ENCODE data around the gene SCAPER. TPM values are rescaled to one million over a fixed set of nuclear protein-coding genes. Genes with fewer than 3 reads are reported as not detected.

The SCAPER gene
- total and polyA plus RNA-seq, 10 of the 15 experiments (the other 5 are each of a cell fraction or from before 2014, with no cell fraction given): 1.0 to 7.7 (median 3.9) TPM

GRCh38 chr15:76935620-76936019, 30.5 kb upstream of the SCAPER start:
- Histone ChIP-seq H3K79me2 (ENCODE audit: control insufficient read depth, insufficient read depth, low read length) (peaks cover 6% of the 10 kb centered on the region), H4K20me1 (ENCODE audit: control insufficient read depth, insufficient read depth) (no peaks in the 10 kb centered on the region), H3K4me1 (ENCODE audit: control insufficient read depth, insufficient read depth, low read length) (peaks cover 14% of the 10 kb centered on the region), H3K9me3 (replicated peaks; ENCODE audit: control insufficient read depth, insufficient read depth, low read length) (no peaks in the 10 kb centered on the region), H3K27me3 (replicated peaks in 1 of 2; ENCODE audit: control insufficient read depth in 2 of 2, insufficient read depth in 2 of 2, low read length in 1 of 2) (no peaks in the 10 kb centered on the region), H3K4me3 (no peak overlapping the region), H3K9ac (ENCODE audit: control insufficient read depth, insufficient read depth, low read length) (no peak overlapping the region), H3K4me2 (ENCODE audit: control insufficient read depth, insufficient read depth) (peak overlapping the region; percentile 3; the same call in 1 of the 2 replicates), H2AFZ (ENCODE audit: control insufficient read depth, low read depth, low read length) (no peak overlapping the region), H3K27ac (ENCODE audit: control insufficient read depth, insufficient read depth) (no peak overlapping the region), H3K36me3 (ENCODE audit: control insufficient read depth in 2 of 2, insufficient read depth in 2 of 2, low read length in 1 of 2) (peaks cover 0 to 8% of the 10 kb centered on the region in 2 experiments; a peak in 1 of 4 replicates)
- RAD21 ChIA-PET (ENCODE audit: unreplicated experiment): interaction anchor here (1.0 to 1.4 kb wide), 2 partner anchors 604 to 608 kb away, joined by 3 to 4 read pairs; no protein-coding TSS in a partner anchor
- FAIRE-seq: peak; percentile 70
- intact Hi-C loops (cut with micrococcal nuclease; ENCODE audit: unreplicated experiment) (no loop called here), in situ Hi-C loops (cut with MboI) (no loop called here)
- peak; percentile 52 for ATAC-seq
- WGBS (ENCODE audit: insufficient coverage, insufficient replicate concordance, low lambda C conversion rate, missing lambda C conversion rate): 8% methylated on average over 2 of the region's 2 CpGs
- no TSS peak for BruUV-seq (replicated peaks)
- SMC1A ChIA-PET (ENCODE audit: uncharacterized antibody, unreplicated experiment): interaction anchor here (1.0 to 1.8 kb wide), 8 partner anchors 10 to 243 kb away, joined by 3 to 8 read pairs (median 3); partner anchors contain the start of gene SCAPER
- DNase-seq (ENCODE audit: low read depth, low spot score): peak; percentile 72
- POLR2A ChIA-PET: interaction anchor here (0.7 kb wide), 1 partner anchor 755 kb away, joined by 3 read pairs; no protein-coding TSS in a partner anchor
- CTCF ChIA-PET: interaction anchor here (1.7 kb wide), 1 partner anchor 11 kb away, joined by 7 read pairs; no protein-coding TSS in a partner anchor
- TF ChIP-seq HDAC2 (IDR thresholded peaks at IDR 0.05): no peak
- no peak for TF ChIP-seq CBFB (IDR thresholded peaks at IDR 0.05; ENCODE audit: low read depth)
- TF ChIP-seq PBX3 (IDR thresholded peaks at IDR 0.05; ENCODE audit: insufficient replicate concordance, low read depth, low read length): no peak
- no peak for TF ChIP-seq ZNF622 (IDR thresholded peaks at IDR 0.05)
- TF ChIP-seq GABPA (IDR thresholded peaks at IDR 0.05; ENCODE audit: low read depth): no peak
- no peak for TF ChIP-seq NR2C1 (IDR thresholded peaks at IDR 0.05)
- TF ChIP-seq SRF (IDR thresholded peaks at IDR 0.05; ENCODE audit: low read depth in 2 of 2, low read length in 2 of 2): no peak
- TF ChIP-seq ELK1 (IDR thresholded peaks at IDR 0.05; ENCODE audit: low read depth, low read length): no peak
- 0 out of 4 replicates have a peak, but pooled peaks of 1 of the 2 experiments have one; percentile 42 for TF ChIP-seq ETV6 (conservative IDR thresholded peaks at IDR 0.05 in 1 of 2, IDR thresholded peaks at IDR 0.05 in 1 of 2; ENCODE audit: borderline replicate concordance in 1 of 2, low read depth in 1 of 2)
- no peak for TF ChIP-seq MLLT1 (IDR thresholded peaks at IDR 0.05)
- TF ChIP-seq FOXM1 (IDR thresholded peaks at IDR 0.05; ENCODE audit: low read depth, low read length): peak; percentile 34; the same call in 1 of the 2 replicates
- no peak for TF ChIP-seq MEF2B (IDR thresholded peaks at IDR 0.05; ENCODE audit: partially characterized antibody, poor library complexity, severe bottlenecking)
- no peak for TF ChIP-seq IRF4 (IDR thresholded peaks at IDR 0.05; ENCODE audit: low read depth, low read length)
- TF ChIP-seq TCF3 (IDR thresholded peaks at IDR 0.05; ENCODE audit: borderline replicate concordance, insufficient read depth, low read depth, low read length): no peak
- TF ChIP-seq ZBTB40 (IDR thresholded peaks at IDR 0.05; ENCODE audit: borderline replicate concordance): no peak
- no peak for TF ChIP-seq MEF2A (IDR thresholded peaks at IDR 0.05; ENCODE audit: insufficient read depth, low read depth, low read length)

All from GM12878 (cell line).